WTC11 (cell line): ENCODE results near the gene RIN2. TPM values are rescaled to one million over a fixed set of nuclear protein-coding genes. Genes with fewer than 3 reads are reported as not detected.

Experiments used
- ATAC-seq: fragments of 200-7000 bp; cut with Tn5 transposase; 2 replicates; pipeline ENCODE4 v1.10.0; 2021; ENCODE audit warnings: mild to moderate bottlenecking, moderate library complexity
- CTCF ChIA-PET: fragments of 300-600 bp; sonication (Branson Sonifier 250); formaldehyde crosslinking; loops from one replicate; lab custom pipeline; 2021; ENCODE audit warnings: antibody characterized with exemption; lab: Charles Lee
- POLR2A ChIA-PET: fragments of 350-600 bp; sonication (Branson Sonifier 250); formaldehyde crosslinking; loops from one replicate; lab custom pipeline; 2021; ENCODE audit warnings: antibody characterized with exemption; lab: Charles Lee
- DNase-seq: peaks from one replicate; pipeline ENCODE4 v3.0.0; 2021; ENCODE audit warnings: low spot score
- H3K27ac Mint-ChIP-seq: 2 replicates; pipeline ENCODE4 v1.8.0; 2021; ENCODE audit warnings: mixed read lengths
- H3K27me3 Mint-ChIP-seq: 2 replicates; pipeline ENCODE4 v1.8.0; 2021; ENCODE audit warnings: low read depth, mild to moderate bottlenecking, moderate library complexity, mixed read lengths
- H3K36me3 Mint-ChIP-seq: 2 replicates; pipeline ENCODE4 v1.8.0; 2021; ENCODE audit warnings: mixed read lengths
- H3K4me1 Mint-ChIP-seq: 2 replicates; pipeline ENCODE4 v1.8.0; 2022; ENCODE audit warnings: mixed read lengths
- H3K4me3 Mint-ChIP-seq: 2 replicates; pipeline ENCODE4 v1.8.0; 2021; ENCODE audit warnings: mild to moderate bottlenecking, moderate library complexity, mixed read lengths
- H3K9me3 Mint-ChIP-seq: 2 replicates; pipeline ENCODE4 v1.8.0; 2021; ENCODE audit warnings: mixed read lengths
- ATF1 ChIP-seq: sonication (generic); formaldehyde crosslinking; IDR thresholded peaks from 2 replicates; pipeline ENCODE4 v1.8.1; 2023; ENCODE audit warnings: mild to moderate bottlenecking, moderate library complexity, missing genetic modification reagents
- ELF4 ChIP-seq: sonication (generic); formaldehyde crosslinking; IDR thresholded peaks from 2 replicates; pipeline ENCODE4 v1.8.1; 2022; ENCODE audit warnings: low read depth, mild to moderate bottlenecking, moderate library complexity, missing genetic modification reagents
- ERG ChIP-seq: fragments of 250-450 bp; sonication (Bioruptor Pico); IDR thresholded peaks from 2 replicates; pipeline ENCODE4 v1.8.0; 2021; ENCODE audit warnings: mild to moderate bottlenecking
- HMGA2 ChIP-seq: fragments of 250-450 bp; sonication (Bioruptor Pico); IDR thresholded peaks from 2 replicates; pipeline ENCODE4 v1.4.0; 2021; ENCODE audit warnings: mild to moderate bottlenecking, moderate library complexity
- MYBL2 ChIP-seq: sonication (generic); formaldehyde crosslinking; IDR thresholded peaks from 2 replicates; pipeline ENCODE4 v1.8.1; 2023; ENCODE audit warnings: mild to moderate bottlenecking, moderate library complexity, missing genetic modification reagents
- NFATC4 ChIP-seq: fragments of 250-450 bp; sonication (Bioruptor Pico); IDR thresholded peaks from 2 replicates; pipeline ENCODE4 v1.9.0; 2021; ENCODE audit warnings: mild to moderate bottlenecking
- NFE2L1 ChIP-seq: sonication (generic); formaldehyde crosslinking; IDR thresholded peaks from 2 replicates; pipeline ENCODE4 v1.8.1; 2023; ENCODE audit warnings: missing genetic modification reagents
- NR2C2 ChIP-seq: sonication (generic); formaldehyde crosslinking; IDR thresholded peaks from 2 replicates; pipeline ENCODE4 v1.8.0; 2022; ENCODE audit warnings: mild to moderate bottlenecking, missing genetic modification reagents
- RORB ChIP-seq: fragments of 250-450 bp; sonication (Bioruptor Pico); IDR thresholded peaks from 2 replicates; pipeline ENCODE4 v1.9.0; 2021; ENCODE audit warnings: mild to moderate bottlenecking
- SMAD4 ChIP-seq: sonication (generic); formaldehyde crosslinking; IDR thresholded peaks from 2 replicates; pipeline ENCODE4 v1.8.0; 2022; ENCODE audit warnings: mild to moderate bottlenecking, missing genetic modification reagents
- TEAD4 ChIP-seq: sonication (generic); formaldehyde crosslinking; IDR thresholded peaks from 2 replicates; pipeline ENCODE4 v1.8.0; 2022; ENCODE audit warnings: mild to moderate bottlenecking, missing genetic modification reagents
- TP53 ChIP-seq: sonication (generic); formaldehyde crosslinking; IDR thresholded peaks from 2 replicates; pipeline ENCODE4 v1.8.1; 2023; ENCODE audit warnings: mild to moderate bottlenecking, missing genetic modification reagents
- USF2 ChIP-seq: sonication (generic); formaldehyde crosslinking; IDR thresholded peaks from 2 replicates; pipeline ENCODE4 v1.8.1; 2023; ENCODE audit warnings: mild to moderate bottlenecking, missing genetic modification reagents, moderate library complexity
- ZBTB43 ChIP-seq: sonication (generic); formaldehyde crosslinking; IDR thresholded peaks from 2 replicates; pipeline ENCODE4 v1.8.1; 2023; ENCODE audit warnings: mild to moderate bottlenecking, missing genetic modification reagents
- ZMAT4 ChIP-seq: fragments of 250-450 bp; sonication (Bioruptor Pico); IDR thresholded peaks from 2 replicates; pipeline ENCODE4 v1.9.0; 2021; ENCODE audit warnings: mild to moderate bottlenecking
- ZNF121 ChIP-seq: sonication (generic); formaldehyde crosslinking; IDR thresholded peaks from 2 replicates; pipeline ENCODE4 v1.8.0; 2023; ENCODE audit warnings: missing genetic modification reagents
- ZNF416 ChIP-seq: fragments of 250-450 bp; sonication (Bioruptor Pico); IDR thresholded peaks from 2 replicates; pipeline ENCODE4 v1.9.0; 2021; ENCODE audit warnings: mild to moderate bottlenecking, inconsistent platforms
- ZNF671 ChIP-seq: fragments of 250-450 bp; sonication (Bioruptor Pico); IDR thresholded peaks from 2 replicates; pipeline ENCODE4 v1.8.0; 2021; ENCODE audit warnings: mild to moderate bottlenecking
- ZSCAN18 ChIP-seq: fragments of 250-450 bp; sonication (Bioruptor Pico); IDR thresholded peaks from 2 replicates; pipeline ENCODE4 v2.1.2; 2022; ENCODE audit warnings: mild to moderate bottlenecking, moderate library complexity
- total RNA-seq: library from RNA; stranded (reverse); gene quantifications from 3 replicates; pipeline ENCODE4 v1.2.3, GENCODE V29; 2021

The RIN2 gene
- total RNA-seq, 1 experiment from 2014 or later, result 4.3 TPM

GRCh38 chr20:19735446-19735845 is 22.6 kb upstream of the RIN2 start (continued):
- TF ChIP-seq ERG (CRISPR knock-in tag), result no peak
- TF ChIP-seq, all 79 proteins: peak for 0

- Mint-ChIP-seq H3K36me3 (no peaks in the 10 kb centered on the region), H3K27me3 (no peaks in the 10 kb centered on the region), H3K4me3 (no peak overlapping the region), H3K27ac (no peak overlapping the region), H3K9me3 (no peaks in the 10 kb centered on the region), H3K4me1 (peaks cover 14% of the 10 kb centered on the region)
- ChIA-PET CTCF (interaction anchor here (1.1 kb wide), 1 partner anchor 52 kb away, joined by 3 read pairs; no protein-coding TSS in a partner anchor), POLR2A (no interaction called here)
- ATAC-seq (no peak), DNase-seq (no peak)
- TF ChIP-seq ZNF671 (CRISPR knock-in tag) (no peak), HMGA2 (CRISPR knock-in tag) (no peak), USF2 (CRISPR knock-in tag) (no peak)
Measured at GRCh38 chr20:19737025-19737424, 21.0 kb upstream of the RIN2 start.

- ATAC-seq, result no peak
- TF ChIP-seq ZNF121 (no peak), ERG (CRISPR knock-in tag) (no peak), ZNF416 (CRISPR knock-in tag) (no peak), NFATC4 (CRISPR knock-in tag) (no peak), NR2C2 (CRISPR knock-in tag) (no peak), RORB (CRISPR knock-in tag) (no peak), ZBTB43 (CRISPR knock-in tag) (no peak), TEAD4 (CRISPR knock-in tag) (no peak), ZNF671 (CRISPR knock-in tag) (no peak), ZMAT4 (CRISPR knock-in tag) (no peak), SMAD4 (no peak), NFE2L1 (CRISPR knock-in tag) (no peak), ZSCAN18 (CRISPR knock-in tag) (no peak), ATF1 (CRISPR knock-in tag) (no peak), ELF4 (CRISPR knock-in tag) (no peak), TP53 (no peak), MYBL2 (no peak)
- no peak overlapping the region for H3K27ac Mint-ChIP-seq
- no peaks in the 10 kb centered on the region for H3K9me3 Mint-ChIP-seq
- H3K27me3 Mint-ChIP-seq, result no peaks in the 10 kb centered on the region
- H3K4me1 Mint-ChIP-seq, result peaks cover 28% of the 10 kb centered on the region
- no peak overlapping the region for H3K4me3 Mint-ChIP-seq
- ChIA-PET CTCF (no interaction called here), POLR2A (no interaction called here)
- no peak for DNase-seq
- H3K36me3 Mint-ChIP-seq, result no peaks in the 10 kb centered on the region
Measured at GRCh38 chr20:19738951-19739350, 19.1 kb upstream of the RIN2 start.
